HCT116 (cell line): ENCODE results near the gene MYO3B. TPM values are rescaled to one million over a fixed set of nuclear protein-coding genes. Genes with fewer than 3 reads are reported as not detected.

Experiments used
- ATAC-seq: fragments of 200-7000 bp; cut with Tn5 transposase; 2 replicates; pipeline ENCODE4 v1.9.1; 2020; ENCODE audit warnings: mild to moderate bottlenecking, moderate library complexity
- BruUV-seq: library from RNA; stranded (reverse); fragments of 400-500 nt; replicated peaks from 2 replicates; lab custom pipeline; 2021; lab: Mats Ljungman, UMichigan
- CTCF ChIA-PET: fragments of 300-600 bp; sonication (Branson Sonifier 250); formaldehyde crosslinking; loops from one replicate; lab custom pipeline; 2021; ENCODE audit warnings: antibody characterized with exemption; lab: Charles Lee
- POLR2A ChIA-PET: fragments of 300-600, 350-600 bp; sonication (Branson Sonifier 250); formaldehyde crosslinking; loops from one replicate; lab custom pipeline; 2021; ENCODE audit warnings: antibody characterized with exemption; lab: Charles Lee
- RAD21 ChIA-PET, 2 experiments: fragments of 300-600 bp; sonication (Branson Sonifier 250); formaldehyde crosslinking; loops; one replicate each; lab custom pipeline; 2023; ENCODE audit warnings: low total read pairs in 2 of 2; ENCODE audit not compliant: uncharacterized antibody in 2 of 2, unreplicated experiment in 2 of 2, low non-redundant PET in 1 of 2; lab: Charles Lee
- DNase-seq: peaks from one replicate; pipeline ENCODE4 v3.0.0-alpha.2; 2010; ENCODE audit warnings: low read depth, low spot score
- H2AFZ ChIP-seq: fragments of 200-600 bp; shearing (Covaris generic), sonication (generic); 2 replicates; pipeline ENCODE4 v1.6.1; 2017; ENCODE audit warnings: low read depth, mixed run types, mixed read lengths, antibody characterized with exemption, low read length; ENCODE audit not compliant: poor library complexity, severe bottlenecking
- H3K27ac ChIP-seq: 2 replicates; pipeline ENCODE4 v1.5.1; 2012; ENCODE audit warnings: low read depth, low read length
- H3K27me3 ChIP-seq: fragments of 200-600 bp; sonication (generic); 2 replicates; pipeline ENCODE4 v1.6.1; 2016; ENCODE audit warnings: mixed run types, low read length, mixed read lengths; ENCODE audit not compliant: insufficient read depth
- H3K36me3 ChIP-seq, 2 experiments: fragments of 200-500 bp in 1 of 2; fragments of 200-600 bp in 1 of 2; sonication (Bioruptor generic) in 1 of 2; sonication (generic) in 1 of 2; 2 replicates each; pipeline versions ENCODE4 v1.5.1 to v1.6.1; 2014 to 2016; ENCODE audit warnings: low read length in 2 of 2, inconsistent platforms in 1 of 2, mixed read lengths in 1 of 2, mixed run types in 1 of 2; ENCODE audit not compliant: insufficient read depth in 2 of 2, control insufficient read depth in 1 of 2
- H3K4me1 ChIP-seq, 2 experiments: fragments of 200-600 bp in 1 of 2; sonication (generic) in 1 of 2; 2 replicates each; pipeline versions ENCODE4 v1.5.1 to v1.6.1; 2012 to 2017; ENCODE audit warnings: low read length in 2 of 2, inconsistent platforms in 1 of 2, mild to moderate bottlenecking in 1 of 2, mixed read lengths in 1 of 2, mixed run types in 1 of 2, moderate library complexity in 1 of 2; ENCODE audit not compliant: insufficient read depth in 2 of 2, control insufficient read depth in 1 of 2
- H3K4me2 ChIP-seq: fragments of 200-600 bp; sonication (generic); 2 replicates; pipeline ENCODE4 v1.6.1; 2017; ENCODE audit warnings: mixed run types, low read length, mixed read lengths
- H3K4me3 ChIP-seq, 2 experiments: fragments of 200-600 bp in 1 of 2; sonication (generic) in 1 of 2; replicated peaks in 1 of 2; 2 replicates each; pipeline ENCODE4 v1.5.1; 2011 to 2016; ENCODE audit warnings: low read length in 2 of 2, control low read depth in 1 of 2, low read depth in 1 of 2, mild to moderate bottlenecking in 1 of 2, mixed read lengths in 1 of 2, mixed run types in 1 of 2
- H3K79me2 ChIP-seq: fragments of 200-600 bp; sonication (generic); 2 replicates; pipeline ENCODE4 v1.6.1; 2017; ENCODE audit warnings: mild to moderate bottlenecking, mixed run types, low read length, moderate library complexity, mixed read lengths; ENCODE audit not compliant: insufficient read depth
- H3K9ac ChIP-seq: fragments of 200-600 bp; sonication (generic); 2 replicates; pipeline ENCODE4 v1.6.1; 2016; ENCODE audit warnings: low read length, mixed read lengths
- H3K9me2 ChIP-seq: fragments of 200-600 bp; sonication (generic), shearing (Covaris generic); 2 replicates; pipeline ENCODE4 v1.6.1; 2017; ENCODE audit warnings: mixed run types, mild to moderate bottlenecking, moderate library complexity; ENCODE audit not compliant: insufficient read depth
- H3K9me3 ChIP-seq, 2 experiments: fragments of 200-500 bp in 1 of 2; fragments of 200-600 bp in 1 of 2; sonication (Bioruptor generic) in 1 of 2; sonication (generic) in 1 of 2; 2 replicates each; pipeline ENCODE4 v1.6.1; 2014 to 2017; ENCODE audit warnings: low read length in 2 of 2, mixed read lengths in 2 of 2, inconsistent platforms in 1 of 2, low read depth in 1 of 2, mild to moderate bottlenecking in 1 of 2, mixed run types in 1 of 2, moderate library complexity in 1 of 2; ENCODE audit not compliant: control insufficient read depth in 1 of 2, insufficient read depth in 1 of 2
- H4K20me1 ChIP-seq: fragments of 200-600 bp; sonication (generic), shearing (Covaris generic); 2 replicates; pipeline ENCODE4 v1.6.1; 2017; ENCODE audit warnings: mixed run types, mild to moderate bottlenecking, moderate library complexity; ENCODE audit not compliant: insufficient read depth
- CBX3 ChIP-seq: IDR thresholded peaks from 2 replicates; pipeline ENCODE4 v1.6.1; 2012; ENCODE audit warnings: low read depth
- ELF1 ChIP-seq: IDR thresholded peaks from 2 replicates; pipeline ENCODE4 v1.6.1; 2012; ENCODE audit warnings: low read depth, borderline replicate concordance
- EZH2 ChIP-seq: fragments of 200-600 bp; sonication (generic); IDR thresholded peaks from 2 replicates; pipeline ENCODE4 v1.6.1; 2017; ENCODE audit warnings: antibody characterized with exemption, mixed run types
- JUND ChIP-seq: IDR thresholded peaks from 2 replicates; pipeline ENCODE4 v1.6.1; 2012
- POLR2A ChIP-seq: IDR thresholded peaks from 2 replicates; pipeline ENCODE4 v1.7.0; 2011; ENCODE audit warnings: borderline replicate concordance; ENCODE audit not compliant: insufficient read depth, insufficient read length; ENCODE audit errors: extremely low read depth
- TCF7L2 ChIP-seq: IDR thresholded peaks from 2 replicates; pipeline ENCODE4 v1.7.0; 2011; ENCODE audit warnings: borderline replicate concordance, inconsistent platforms; ENCODE audit not compliant: insufficient read depth, insufficient read length; ENCODE audit errors: extremely low read depth
- YY1 ChIP-seq: IDR thresholded peaks from 2 replicates; pipeline ENCODE4 v1.6.1; 2011; ENCODE audit warnings: low read length, low read depth, moderate library complexity, mild to moderate bottlenecking; ENCODE audit not compliant: insufficient replicate concordance; ENCODE audit errors: extremely low read depth
- ZNF274 ChIP-seq: fragments of 200-500 bp; sonication (Bioruptor generic); IDR thresholded peaks from 2 replicates; pipeline ENCODE4 v1.6.1; 2014; ENCODE audit warnings: mild to moderate bottlenecking, low read depth, low read length, inconsistent platforms
- intact Hi-C: fragments of 100-400 bp; cut with micrococcal nuclease; formaldehyde crosslinking; loops from 2 replicates; pipeline ENCODE4 v1.10.0; 2022
- total RNA-seq: library from RNA; stranded (reverse); gene quantifications from one replicate; pipeline ENCODE4 v1.2.1, GENCODE V29; 2021; ENCODE audit not compliant: unreplicated experiment
- TF ChIP-seq, protein P1 (sequence below): IDR thresholded peaks from 2 replicates; pipeline ENCODE4 v1.6.1; 2012; ENCODE audit warnings: low read depth

MYO3B gene
- total RNA-seq, 1 experiment from 2014 or later, result not detected

GRCh38 chr2:170270278-170270864, 92.4 kb downstream of the MYO3B start:
- ATAC-seq (no peak), DNase-seq (no peak)
- no peak overlapping the region for H2AFZ ChIP-seq
- H3K27me3 ChIP-seq, result no peaks in the 10 kb centered on the region
- no peak overlapping the region for H3K27ac ChIP-seq
- intact Hi-C loops, result no loop called here
- H3K4me2 ChIP-seq, result no peak overlapping the region
- H3K9ac ChIP-seq, result no peak overlapping the region
- POLR2A ChIA-PET, result no interaction called here
- BruUV-seq, result no TSS peak
- CTCF ChIA-PET, result no interaction called here
- H3K9me3 ChIP-seq, result no peaks in the 10 kb centered on the region
- no peak overlapping the region for H3K4me3 ChIP-seq
- H3K9me2 ChIP-seq, result no peaks in the 10 kb centered on the region
- no peaks in the 10 kb centered on the region for H4K20me1 ChIP-seq
- H3K4me1 ChIP-seq, result no peaks in the 10 kb centered on the region
- RAD21 ChIA-PET, result no interaction called here
- no peaks in the 10 kb centered on the region for H3K36me3 ChIP-seq
- H3K79me2 ChIP-seq, result no peaks in the 10 kb centered on the region
- TF ChIP-seq, protein P1, sequence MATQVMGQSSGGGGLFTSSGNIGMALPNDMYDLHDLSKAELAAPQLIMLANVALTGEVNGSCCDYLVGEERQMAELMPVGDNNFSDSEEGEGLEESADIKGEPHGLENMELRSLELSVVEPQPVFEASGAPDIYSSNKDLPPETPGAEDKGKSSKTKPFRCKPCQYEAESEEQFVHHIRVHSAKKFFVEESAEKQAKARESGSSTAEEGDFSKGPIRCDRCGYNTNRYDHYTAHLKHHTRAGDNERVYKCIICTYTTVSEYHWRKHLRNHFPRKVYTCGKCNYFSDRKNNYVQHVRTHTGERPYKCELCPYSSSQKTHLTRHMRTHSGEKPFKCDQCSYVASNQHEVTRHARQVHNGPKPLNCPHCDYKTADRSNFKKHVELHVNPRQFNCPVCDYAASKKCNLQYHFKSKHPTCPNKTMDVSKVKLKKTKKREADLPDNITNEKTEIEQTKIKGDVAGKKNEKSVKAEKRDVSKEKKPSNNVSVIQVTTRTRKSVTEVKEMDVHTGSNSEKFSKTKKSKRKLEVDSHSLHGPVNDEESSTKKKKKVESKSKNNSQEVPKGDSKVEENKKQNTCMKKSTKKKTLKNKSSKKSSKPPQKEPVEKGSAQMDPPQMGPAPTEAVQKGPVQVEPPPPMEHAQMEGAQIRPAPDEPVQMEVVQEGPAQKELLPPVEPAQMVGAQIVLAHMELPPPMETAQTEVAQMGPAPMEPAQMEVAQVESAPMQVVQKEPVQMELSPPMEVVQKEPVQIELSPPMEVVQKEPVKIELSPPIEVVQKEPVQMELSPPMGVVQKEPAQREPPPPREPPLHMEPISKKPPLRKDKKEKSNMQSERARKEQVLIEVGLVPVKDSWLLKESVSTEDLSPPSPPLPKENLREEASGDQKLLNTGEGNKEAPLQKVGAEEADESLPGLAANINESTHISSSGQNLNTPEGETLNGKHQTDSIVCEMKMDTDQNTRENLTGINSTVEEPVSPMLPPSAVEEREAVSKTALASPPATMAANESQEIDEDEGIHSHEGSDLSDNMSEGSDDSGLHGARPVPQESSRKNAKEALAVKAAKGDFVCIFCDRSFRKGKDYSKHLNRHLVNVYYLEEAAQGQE, result no peak
- TF ChIP-seq JUND (no peak), YY1 (no peak), CBX3 (no peak), ZNF274 (no peak), EZH2 (no peak), ELF1 (no peak), TCF7L2 (no peak), POLR2A (no peak)
